HEK293 (cell line): ENCODE measurements around the gene FUCA2.

Experiments
- CTCF ChIP-seq: fragments of 450-650 bp; formaldehyde crosslinking; IDR thresholded peaks from 2 replicates; pipeline ENCODE4 v1.5.1; 2016; ENCODE audit warnings: missing biosample characterization, missing genetic modification characterization
- KLF16 ChIP-seq: fragments of 450-650 bp; formaldehyde crosslinking; IDR thresholded peaks from 2 replicates; pipeline ENCODE4 v1.5.1; 2017; ENCODE audit warnings: missing biosample characterization, missing genetic modification characterization
- REST ChIP-seq: fragments of 450-650 bp; formaldehyde crosslinking; IDR thresholded peaks from 2 replicates; pipeline ENCODE4 v1.5.1; 2016; ENCODE audit warnings: missing biosample characterization, missing genetic modification characterization
- ZBTB10 ChIP-seq: fragments of 450-650 bp; formaldehyde crosslinking; IDR thresholded peaks from 2 replicates; pipeline ENCODE4 v1.5.1; 2016; ENCODE audit warnings: missing biosample characterization, missing genetic modification characterization
- ZNF140 ChIP-seq: fragments of 450-650 bp; formaldehyde crosslinking; IDR thresholded peaks from 2 replicates; pipeline ENCODE4 v1.5.1; 2016; ENCODE audit warnings: missing biosample characterization, missing genetic modification characterization
- ZNF558 ChIP-seq: fragments of 450-650 bp; formaldehyde crosslinking; IDR thresholded peaks from 2 replicates; pipeline ENCODE4 v1.5.1; 2016; ENCODE audit warnings: missing biosample characterization, missing genetic modification characterization
- ZNF76 ChIP-seq: fragments of 450-650 bp; formaldehyde crosslinking; IDR thresholded peaks from 2 replicates; pipeline ENCODE4; 2016; ENCODE audit warnings: low read depth, missing biosample characterization, missing genetic modification characterization, borderline replicate concordance

GRCh38 chr6:143522039-143522600, 10.6 kb upstream of the FUCA2 start:
- TF ChIP-seq CTCF (tag by site-specific recombination) = no peak
- TF ChIP-seq KLF16 (tag by site-specific recombination) = no peak
- TF ChIP-seq ZNF558 = no peak
- no peak for TF ChIP-seq REST (tag by site-specific recombination)
- TF ChIP-seq ZBTB10 = no peak
- TF ChIP-seq ZNF140 (tag by site-specific recombination) = no peak
- no peak for TF ChIP-seq ZNF76 (tag by site-specific recombination)
